Measurements from ENCODE around the gene ITGB7. TPM values are rescaled to one million over a fixed set of nuclear protein-coding genes. Genes with fewer than 3 reads are reported as not detected.

The ITGB7 gene
- total and polyA plus RNA-seq, 9 of the 15 experiments (the other 6 are each of a cell fraction or from before 2014, with no cell fraction given) = 0.06 to 2.0 (median 0.67) TPM

DNA sequence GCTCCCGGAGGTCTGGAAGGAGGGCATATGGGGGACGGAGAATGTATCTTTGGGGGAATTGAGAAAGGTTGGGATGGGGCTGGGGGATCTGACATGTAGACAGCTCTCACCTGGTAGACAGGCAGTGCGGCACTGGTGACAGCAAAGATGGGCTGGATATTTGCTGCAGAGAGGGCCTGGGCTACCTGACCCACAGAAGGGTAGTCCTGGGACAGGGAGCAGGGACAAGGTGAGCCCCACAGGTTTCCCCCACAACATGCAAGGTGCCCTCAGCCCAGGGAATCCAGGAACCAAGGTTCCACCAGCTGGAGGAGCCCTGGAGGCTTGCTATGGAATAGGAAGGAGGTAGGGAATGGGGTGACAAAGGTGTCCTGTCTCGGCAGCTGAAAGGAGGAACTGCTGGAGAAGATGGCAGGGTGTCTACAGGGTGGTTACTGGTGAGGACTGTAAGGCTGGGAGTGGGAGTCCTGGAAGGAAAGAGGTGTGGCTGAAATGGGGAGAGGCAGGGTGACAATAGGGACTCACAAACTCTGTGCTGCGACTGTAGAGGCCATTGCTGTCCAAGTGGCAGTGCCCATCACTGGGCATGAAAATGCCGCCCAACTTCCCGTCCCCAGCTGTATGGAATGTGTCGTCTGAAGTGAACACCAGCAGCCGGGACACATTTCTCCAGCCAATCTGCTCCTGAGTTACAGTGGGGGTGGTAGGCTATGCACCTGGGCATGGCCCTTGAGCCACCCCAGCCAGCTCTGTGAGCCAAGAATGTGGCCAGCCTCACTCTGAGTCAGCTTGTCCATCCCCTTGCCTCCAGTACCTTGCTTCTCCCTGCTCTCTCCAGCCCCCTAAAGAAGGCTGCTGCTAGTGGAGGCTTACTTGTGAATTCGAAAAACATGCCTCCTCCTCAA, 11.3 kb downstream of the ITGB7 start:
- H3K4me1 ChIP-seq (replicated peaks in 1 of 2; ENCODE audit: control insufficient read depth in 2 of 2, insufficient read depth in 2 of 2, low read length in 2 of 2) = peaks cover 18 to 24% of the 10 kb centered on the region in 2 experiments; a peak in 4 of 5 replicates
- H3K36me3 ChIP-seq (ENCODE audit: control insufficient read depth, insufficient read depth, low read length) = peaks cover 7% of the 10 kb centered on the region; the same call in 1 of the 3 replicates
- H3K9me1 ChIP-seq (ENCODE audit: control insufficient read depth, insufficient read depth, low read length) = no peaks in the 10 kb centered on the region
- no peak overlapping the region for H2AFZ ChIP-seq (ENCODE audit: low read depth, low read length)
- no peak overlapping the region for H3K27ac ChIP-seq (ENCODE audit: extremely low read depth, low read depth, low read length)
- H3K4me2 ChIP-seq (ENCODE audit: insufficient read depth, low read length) = no peak overlapping the region
- TF ChIP-seq, protein P1, sequence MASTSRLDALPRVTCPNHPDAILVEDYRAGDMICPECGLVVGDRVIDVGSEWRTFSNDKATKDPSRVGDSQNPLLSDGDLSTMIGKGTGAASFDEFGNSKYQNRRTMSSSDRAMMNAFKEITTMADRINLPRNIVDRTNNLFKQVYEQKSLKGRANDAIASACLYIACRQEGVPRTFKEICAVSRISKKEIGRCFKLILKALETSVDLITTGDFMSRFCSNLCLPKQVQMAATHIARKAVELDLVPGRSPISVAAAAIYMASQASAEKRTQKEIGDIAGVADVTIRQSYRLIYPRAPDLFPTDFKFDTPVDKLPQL (IDR thresholded peaks at IDR 0.05; ENCODE audit: extremely low read depth, insufficient read length) = no peak
- TF ChIP-seq, protein P2, sequence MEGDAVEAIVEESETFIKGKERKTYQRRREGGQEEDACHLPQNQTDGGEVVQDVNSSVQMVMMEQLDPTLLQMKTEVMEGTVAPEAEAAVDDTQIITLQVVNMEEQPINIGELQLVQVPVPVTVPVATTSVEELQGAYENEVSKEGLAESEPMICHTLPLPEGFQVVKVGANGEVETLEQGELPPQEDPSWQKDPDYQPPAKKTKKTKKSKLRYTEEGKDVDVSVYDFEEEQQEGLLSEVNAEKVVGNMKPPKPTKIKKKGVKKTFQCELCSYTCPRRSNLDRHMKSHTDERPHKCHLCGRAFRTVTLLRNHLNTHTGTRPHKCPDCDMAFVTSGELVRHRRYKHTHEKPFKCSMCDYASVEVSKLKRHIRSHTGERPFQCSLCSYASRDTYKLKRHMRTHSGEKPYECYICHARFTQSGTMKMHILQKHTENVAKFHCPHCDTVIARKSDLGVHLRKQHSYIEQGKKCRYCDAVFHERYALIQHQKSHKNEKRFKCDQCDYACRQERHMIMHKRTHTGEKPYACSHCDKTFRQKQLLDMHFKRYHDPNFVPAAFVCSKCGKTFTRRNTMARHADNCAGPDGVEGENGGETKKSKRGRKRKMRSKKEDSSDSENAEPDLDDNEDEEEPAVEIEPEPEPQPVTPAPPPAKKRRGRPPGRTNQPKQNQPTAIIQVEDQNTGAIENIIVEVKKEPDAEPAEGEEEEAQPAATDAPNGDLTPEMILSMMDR (IDR thresholded peaks at IDR 0.05 in 2 of 3, conservative IDR thresholded peaks at IDR 0.05 in 1 of 3; ENCODE audit: insufficient read depth in 2 of 3, low read depth in 1 of 3, low read length in 3 of 3) = 0 out of 6 replicates have a peak, but pooled peaks of 1 of the 3 experiments have one; percentile 1
- TF ChIP-seq POLR2G (IDR thresholded peaks at IDR 0.05; ENCODE audit: low read depth, low read length) = peak; percentile 7; the same call in 1 of the 2 replicates
- no peak for FAIRE-seq
- no peak for ATAC-seq
- intact Hi-C loops (cut with micrococcal nuclease) (no loop called here), in situ Hi-C loops (cut with MboI) (no loop called here)
- WGBS (ENCODE audit: insufficient coverage, low coverage, missing lambda C conversion rate) = 30% methylated on average over 10 of the region's 10 CpGs
- H3K4me3 ChIP-seq = no peak overlapping the region
- POLR2A ChIA-PET = interaction anchor here (0.5 to 1.9 kb wide), 10 partner anchors 9 to 311 kb away, joined by 3 to 8 read pairs (median 3); partner anchors contain the start of genes AAAS and ITGB7
- no peaks in the 10 kb centered on the region for H3K9me3 ChIP-seq (replicated peaks; ENCODE audit: control insufficient read depth, insufficient read depth, low read depth, low read length)
- H4K20me1 ChIP-seq (replicated peaks; ENCODE audit: control insufficient read depth, insufficient read depth, low read length) = no peaks in the 10 kb centered on the region
- DNase-seq (ENCODE audit: extremely low read depth in 1 of 4, low spot score in 3 of 4) = no peak
- H3K27me3 ChIP-seq (ENCODE audit: control insufficient read depth in 2 of 2, insufficient read depth in 2 of 2, low read length in 2 of 2) = no peaks in the 10 kb centered on the region
- CTCF ChIA-PET (ENCODE audit: low intra/inter-chr PET ratio) = interaction anchor here (0.6 kb wide), 1 partner anchor 381 kb away, joined by 3 read pairs; no protein-coding TSS in a partner anchor
- no peaks in the 10 kb centered on the region for H3K79me2 ChIP-seq (ENCODE audit: control insufficient read depth, insufficient read depth, low read length)
- H3K9ac ChIP-seq (ENCODE audit: insufficient read depth in 1 of 2, low read depth in 2 of 2, low read length in 2 of 2) = peak overlapping the region in 1 of 2 experiments; percentile 57; a peak in 2 of 4 replicates
- no TSS peak for BruUV-seq (replicated peaks)
